ENCODE data around the gene ZCCHC2. TPM values are rescaled to one million over a fixed set of nuclear protein-coding genes. Genes with fewer than 3 reads are reported as not detected.

Gene ZCCHC2
- total RNA-seq, 4 donors from 2014 or later = 22.1 to 37.9 (median 32.0) TPM

DNA sequence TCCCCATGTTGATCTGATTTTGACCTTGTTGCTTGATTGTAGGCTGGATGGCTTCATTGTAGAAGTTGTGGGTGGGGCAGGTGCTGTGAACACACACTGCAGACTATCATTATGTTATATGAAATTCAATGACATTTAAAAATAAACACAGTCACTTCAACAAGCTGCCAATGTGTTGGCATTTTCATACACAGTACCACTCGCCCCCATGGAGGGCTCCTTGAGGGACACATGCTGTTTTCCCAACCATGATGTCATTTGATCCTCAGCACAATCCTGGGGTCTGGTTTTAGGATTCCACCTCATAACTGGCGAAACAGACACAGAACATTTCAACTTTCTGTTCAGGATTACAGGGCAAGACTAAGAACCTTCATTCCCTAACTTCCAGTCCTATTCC lies 86.9 kb downstream of the ZCCHC2 start:
- H3K27me3 ChIP-seq = peaks cover 0 to 10% (median 5%) of the 10 kb centered on the region in 3 donors
- in situ Hi-C loops (cut with MboI; ENCODE audit: low sequenced_read_pairs in 4 of 4) = no loop called here
- TF ChIP-seq, protein P1, sequence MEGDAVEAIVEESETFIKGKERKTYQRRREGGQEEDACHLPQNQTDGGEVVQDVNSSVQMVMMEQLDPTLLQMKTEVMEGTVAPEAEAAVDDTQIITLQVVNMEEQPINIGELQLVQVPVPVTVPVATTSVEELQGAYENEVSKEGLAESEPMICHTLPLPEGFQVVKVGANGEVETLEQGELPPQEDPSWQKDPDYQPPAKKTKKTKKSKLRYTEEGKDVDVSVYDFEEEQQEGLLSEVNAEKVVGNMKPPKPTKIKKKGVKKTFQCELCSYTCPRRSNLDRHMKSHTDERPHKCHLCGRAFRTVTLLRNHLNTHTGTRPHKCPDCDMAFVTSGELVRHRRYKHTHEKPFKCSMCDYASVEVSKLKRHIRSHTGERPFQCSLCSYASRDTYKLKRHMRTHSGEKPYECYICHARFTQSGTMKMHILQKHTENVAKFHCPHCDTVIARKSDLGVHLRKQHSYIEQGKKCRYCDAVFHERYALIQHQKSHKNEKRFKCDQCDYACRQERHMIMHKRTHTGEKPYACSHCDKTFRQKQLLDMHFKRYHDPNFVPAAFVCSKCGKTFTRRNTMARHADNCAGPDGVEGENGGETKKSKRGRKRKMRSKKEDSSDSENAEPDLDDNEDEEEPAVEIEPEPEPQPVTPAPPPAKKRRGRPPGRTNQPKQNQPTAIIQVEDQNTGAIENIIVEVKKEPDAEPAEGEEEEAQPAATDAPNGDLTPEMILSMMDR (IDR thresholded peaks at IDR 0.05 in 4 of 5, conservative IDR thresholded peaks at IDR 0.05 in 1 of 5) = no peak
- H3K36me3 ChIP-seq = no peaks in the 10 kb centered on the region
- no peak for ATAC-seq
- H3K4me3 ChIP-seq = no peak overlapping the region
- peaks cover 0 to 12% of the 10 kb centered on the region in 2 donors for H3K4me1 ChIP-seq
- H3K27ac ChIP-seq = no peak overlapping the region
- no peaks in the 10 kb centered on the region for H3K9me3 ChIP-seq
- DNase-seq = no peak
- intact Hi-C loops (cut with DNase I; ENCODE audit: low total_unique reads) = no loop called here

DNA sequence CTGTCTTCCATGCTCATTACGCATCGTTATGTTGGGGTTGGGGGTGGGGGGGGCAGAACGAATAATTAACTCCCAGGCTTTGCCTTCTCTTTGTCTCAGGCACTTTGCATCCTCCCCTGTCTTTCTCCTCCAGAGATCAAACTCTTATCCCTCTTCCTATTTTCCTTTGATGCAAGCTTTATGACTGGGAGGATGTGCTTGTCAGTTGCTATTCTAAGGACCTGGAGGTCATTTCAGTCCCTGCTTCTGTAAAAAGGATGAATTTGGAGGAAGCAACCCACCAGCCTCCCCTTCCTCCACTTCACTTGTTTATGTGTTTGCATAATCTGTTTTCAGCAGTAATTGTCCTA lies 87.5 kb downstream of the ZCCHC2 start:
- Histone ChIP-seq H3K4me1 (peaks cover 0 to 12% of the 10 kb centered on the region in 2 donors), H3K36me3 (no peaks in the 10 kb centered on the region), H3K4me3 (peak overlapping the region in 3 of 4 donors; percentile 5 to 49 (median 24)), H3K27me3 (peaks cover 0 to 10% (median 5%) of the 10 kb centered on the region in 3 donors), H3K9me3 (no peaks in the 10 kb centered on the region), H3K27ac (no peak overlapping the region)
- no peak for TF ChIP-seq POLR2A (IDR thresholded peaks at IDR 0.05)
- TF ChIP-seq, protein P1 (IDR thresholded peaks at IDR 0.05 in 4 of 5, conservative IDR thresholded peaks at IDR 0.05 in 1 of 5) = no peak
- DNase-seq = no peak
- intact Hi-C loops (cut with DNase I; ENCODE audit: low total_unique reads) = no loop called here
- in situ Hi-C loops (cut with MboI; ENCODE audit: low sequenced_read_pairs in 4 of 4) = no loop called here
- ATAC-seq = no peak

DNA sequence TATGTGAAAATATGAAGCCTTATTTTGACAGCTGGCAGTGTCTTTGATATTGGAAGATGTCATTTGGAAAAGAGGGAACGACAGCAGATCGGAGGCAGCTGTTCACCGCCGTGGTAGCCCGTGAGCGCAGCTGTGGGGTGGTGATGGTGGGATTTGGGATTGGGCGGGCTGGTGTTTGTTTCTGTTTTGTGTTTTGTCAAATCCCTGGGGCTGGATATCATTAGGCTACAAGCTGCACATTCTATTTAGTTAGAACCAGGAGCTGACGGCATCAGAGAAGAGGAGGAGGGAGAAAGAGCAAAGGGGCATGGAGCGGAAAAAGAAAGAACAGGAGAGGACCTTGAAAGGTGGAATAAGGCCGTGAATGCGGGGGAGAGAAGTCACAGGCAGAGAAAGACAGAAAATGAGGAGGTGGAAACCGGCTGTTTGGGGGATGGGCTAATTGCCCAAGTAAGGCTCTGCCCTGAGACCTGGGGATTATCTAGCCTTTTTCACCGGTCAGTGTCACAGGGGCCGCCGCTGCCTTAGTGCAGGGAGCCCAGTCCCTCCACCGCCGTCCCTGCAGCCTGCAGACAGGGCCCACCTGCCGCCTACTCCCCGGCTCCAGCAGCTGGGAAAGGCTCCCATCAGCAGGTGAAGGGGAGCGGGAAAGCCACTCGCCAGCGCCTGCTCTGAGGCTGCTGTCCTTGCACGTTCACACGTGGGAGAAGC lies 88.0 kb downstream of the ZCCHC2 start:
- ATAC-seq (peak; percentile 15 to 24), DNase-seq (no peak)
- peak overlapping the region; percentile 4 to 49 (median 14) for H3K4me3 ChIP-seq
- in situ Hi-C loops (cut with MboI; ENCODE audit: low sequenced_read_pairs in 4 of 4) (no loop called here), intact Hi-C loops (cut with DNase I; ENCODE audit: low total_unique reads) (no loop called here)
- H3K27me3 ChIP-seq = peaks cover 0 to 10% (median 5%) of the 10 kb centered on the region in 3 donors
- no peaks in the 10 kb centered on the region for H3K36me3 ChIP-seq
- TF ChIP-seq, protein P1 (IDR thresholded peaks at IDR 0.05 in 4 of 5, conservative IDR thresholded peaks at IDR 0.05 in 1 of 5) = no peak
- no peak for TF ChIP-seq POLR2A (IDR thresholded peaks at IDR 0.05)
- H3K27ac ChIP-seq = no peak overlapping the region
- peaks cover 0 to 12% of the 10 kb centered on the region in 2 donors for H3K4me1 ChIP-seq
- no peaks in the 10 kb centered on the region for H3K9me3 ChIP-seq

DNA sequence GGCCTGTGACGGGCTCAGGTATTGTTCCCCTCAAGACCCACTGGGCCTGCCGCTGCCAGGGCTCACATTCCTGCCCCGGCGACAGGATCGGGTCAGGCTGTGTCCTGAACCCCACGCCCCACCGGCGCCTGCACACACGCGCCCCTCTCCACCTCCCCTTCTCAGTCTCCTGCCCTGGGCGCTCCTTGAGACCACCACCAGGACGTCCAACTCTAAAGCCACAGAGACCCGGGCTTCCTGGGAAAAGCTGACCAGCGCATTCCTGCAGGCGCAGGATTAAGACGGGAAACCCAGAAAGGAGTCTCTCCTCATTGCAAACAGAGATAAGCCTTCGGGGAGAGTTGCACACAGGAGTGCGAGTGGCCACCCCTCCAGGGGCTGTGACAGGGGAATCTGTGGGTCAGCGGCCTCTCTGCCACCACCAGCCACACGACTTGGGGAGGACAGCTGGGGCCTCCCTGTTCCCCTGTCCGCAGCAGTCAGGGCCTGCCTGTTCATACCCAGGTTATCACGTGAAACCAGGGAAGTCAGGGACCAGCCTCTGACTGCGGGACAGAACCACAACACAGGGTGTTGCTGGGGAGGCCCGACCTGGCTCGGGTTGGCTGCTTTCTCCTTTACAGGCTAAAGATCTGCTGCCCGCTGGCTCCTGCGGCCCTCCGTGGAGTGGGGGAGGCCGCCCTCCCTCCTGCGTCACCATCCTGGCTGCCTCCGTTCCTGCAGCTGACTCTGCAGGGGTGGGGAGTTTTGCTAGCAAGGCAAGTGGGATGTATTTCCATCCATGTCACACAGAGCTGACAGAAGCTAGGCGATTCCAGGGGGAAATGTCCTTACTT lies 88.8 kb downstream of the ZCCHC2 start:
- Histone ChIP-seq H3K27me3 (peaks cover 0 to 10% (median 5%) of the 10 kb centered on the region in 3 donors), H3K36me3 (no peaks in the 10 kb centered on the region), H3K9me3 (no peaks in the 10 kb centered on the region), H3K4me1 (peaks cover 0 to 12% of the 10 kb centered on the region in 2 donors), H3K4me3 (peak overlapping the region; percentile 4 to 49 (median 14)), H3K27ac (no peak overlapping the region)
- in situ Hi-C loops (cut with MboI; ENCODE audit: low sequenced_read_pairs in 4 of 4) (no loop called here), intact Hi-C loops (cut with DNase I; ENCODE audit: low total_unique reads) (no loop called here)
- ATAC-seq = peak in 1 of 2 donors; percentile 22
- no peak for DNase-seq
- TF ChIP-seq POLR2A (IDR thresholded peaks at IDR 0.05) = no peak
- TF ChIP-seq, protein P1 (IDR thresholded peaks at IDR 0.05 in 4 of 5, conservative IDR thresholded peaks at IDR 0.05 in 1 of 5) = no peak
